HG03103 (cell line): ENCODE results near the gene ARMC12.

Experiments used
- ATAC-seq: cut with Tn5 transposase; IDR thresholded peaks from one replicate; pipeline ENCODE4 v1.9.1; 2021; ENCODE audit warnings: low read depth; ENCODE audit not compliant: unreplicated experiment

ARMC12 gene

GRCh38 chr6:35718375-35718736, 18.5 kb upstream of the ARMC12 start:
- ATAC-seq: no peak

DNA sequence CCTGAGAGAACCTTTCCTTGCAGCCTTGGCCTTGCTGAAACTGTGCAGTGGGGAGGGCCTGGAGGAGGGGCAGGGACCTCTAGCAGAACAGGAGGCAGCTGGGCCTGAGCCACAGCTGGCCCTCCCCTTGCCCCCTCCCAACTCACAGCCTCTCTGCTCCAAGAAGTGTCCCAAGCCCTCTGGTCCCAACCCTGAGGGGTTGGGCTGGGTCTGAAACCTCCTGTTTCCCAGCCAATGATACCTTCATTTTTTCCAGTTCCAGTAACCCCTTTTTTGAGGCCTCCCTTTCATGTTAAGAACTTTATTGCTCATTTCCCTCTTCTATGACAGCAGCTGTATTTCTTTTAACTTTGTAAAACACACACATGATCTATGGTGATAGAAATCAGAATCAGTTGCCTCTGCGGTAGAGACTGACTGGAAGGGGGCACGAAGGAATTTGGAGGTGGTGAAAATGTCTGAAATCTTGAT, 17.9 kb upstream of the ARMC12 start:
- no peak for ATAC-seq

DNA sequence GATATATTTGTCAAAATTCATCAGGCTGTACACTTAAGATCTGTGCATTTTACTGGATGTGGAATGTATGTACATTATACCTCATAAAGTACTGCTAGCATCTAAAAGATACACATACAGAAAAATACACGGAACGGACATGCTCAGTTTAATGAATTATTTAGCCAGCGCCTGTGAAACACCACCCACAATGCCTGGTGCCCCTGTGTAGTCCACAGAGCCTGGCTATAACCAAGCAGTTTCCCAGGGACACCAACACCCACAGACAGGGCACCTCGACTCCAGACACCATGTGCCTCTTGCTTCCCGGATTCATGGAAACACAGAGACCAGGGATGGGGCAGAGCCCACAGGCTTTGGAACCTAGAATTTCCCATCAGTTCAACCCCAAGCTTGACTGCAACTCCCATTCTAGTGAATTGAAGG, 17.4 kb upstream of the ARMC12 start:
- ATAC-seq: peak; percentile 24

DNA sequence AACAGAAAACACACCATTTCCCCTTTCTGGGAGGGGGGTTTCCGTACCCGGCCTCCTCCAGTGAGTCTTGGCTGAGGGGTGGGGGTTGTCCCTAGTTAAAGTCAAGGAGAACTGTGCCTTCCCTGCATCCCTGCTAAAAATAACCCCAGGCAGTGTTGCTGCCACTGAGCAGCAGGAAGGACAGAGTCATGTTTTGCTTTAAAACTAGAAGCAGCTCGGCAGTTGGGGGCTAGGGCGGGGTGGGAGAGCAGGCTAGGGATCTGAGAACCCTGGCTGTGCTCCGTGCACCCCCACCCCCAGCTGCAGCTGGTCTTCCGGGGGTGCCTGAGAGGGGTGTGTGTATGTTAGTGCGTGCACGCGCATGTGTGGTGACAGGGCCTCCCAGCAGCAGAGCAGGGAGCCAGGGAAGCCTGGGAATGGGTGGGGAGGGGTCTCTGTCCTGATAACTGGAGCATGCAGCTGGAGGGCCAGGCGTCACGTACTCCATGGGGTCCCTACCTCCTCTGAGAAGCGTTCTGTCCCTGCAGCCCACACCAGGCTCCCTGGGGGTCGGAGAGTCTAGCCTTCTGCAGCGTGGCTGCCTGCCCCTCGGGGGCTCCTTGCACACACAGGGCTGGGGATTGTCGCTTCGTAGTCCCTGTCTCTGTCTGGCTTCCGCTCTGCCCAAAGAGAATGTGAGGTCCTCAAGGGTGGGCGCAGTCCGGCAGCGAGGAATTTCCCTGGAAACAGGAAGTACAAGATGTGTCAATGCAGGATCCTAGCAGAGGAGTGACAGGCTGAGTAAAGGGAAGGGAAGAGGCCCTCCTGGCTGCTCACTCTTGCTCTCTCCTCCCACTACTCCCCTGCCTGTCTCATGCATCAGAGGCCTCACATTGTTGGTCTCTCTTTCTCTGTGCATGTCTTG, 16.8 kb upstream of the ARMC12 start:
- ATAC-seq: peak; percentile 59

DNA sequence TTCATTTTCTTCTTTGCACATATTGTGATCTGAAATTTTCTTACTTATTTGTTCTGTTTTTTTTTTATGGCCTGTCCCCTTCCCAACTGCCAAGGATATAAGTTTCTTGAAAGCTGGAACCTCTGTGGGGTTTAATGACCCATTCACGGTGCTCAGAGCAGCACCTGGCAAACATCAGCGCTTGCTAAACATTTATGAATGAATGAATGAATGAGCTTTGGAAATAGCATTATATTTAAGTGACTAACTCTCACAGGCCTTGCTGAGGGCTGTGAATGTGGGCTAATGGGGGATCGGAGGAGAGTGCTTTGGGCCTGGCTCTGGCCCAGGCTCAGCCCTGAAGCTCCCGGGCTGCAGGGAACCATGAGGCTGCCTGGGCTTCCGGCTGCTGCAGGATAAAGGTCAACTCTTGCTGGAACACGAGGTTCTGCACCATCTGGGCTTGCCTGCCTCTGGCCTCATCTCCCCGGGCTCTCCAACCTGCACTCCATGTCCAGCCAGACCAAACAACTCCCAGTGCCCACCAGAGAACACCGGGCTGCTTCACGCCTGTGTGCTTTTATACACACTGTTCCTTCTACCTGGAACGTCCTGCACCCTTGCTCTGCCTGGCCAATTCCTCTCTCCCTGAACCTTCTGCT, 14.6 kb upstream of the ARMC12 start:
- no peak for ATAC-seq

DNA sequence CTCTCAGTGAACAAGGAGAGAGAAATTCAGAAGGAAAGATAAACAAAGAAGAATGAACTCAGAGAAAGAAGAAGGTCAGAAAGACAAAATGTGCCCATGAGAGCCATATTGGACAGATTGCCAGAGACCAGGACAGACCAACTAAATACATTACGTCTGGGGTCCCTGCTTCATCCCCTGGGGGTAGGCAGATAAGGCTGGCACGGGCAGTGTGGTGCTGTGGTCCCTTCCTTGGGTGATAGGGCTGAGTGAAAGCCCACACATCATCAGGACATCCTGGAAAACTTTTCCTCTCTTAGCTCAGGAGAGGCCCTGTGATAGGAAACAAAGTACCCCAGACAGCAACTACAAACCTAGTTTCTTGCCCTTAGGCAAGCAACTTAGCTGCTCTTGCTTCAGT, 13.2 kb upstream of the ARMC12 start:
- ATAC-seq: no peak

- ATAC-seq: no peak
Measured at GRCh38 chr6:35724059-35724458, 12.8 kb upstream of the ARMC12 start.

GRCh38 chr6:35724471-35724870, 12.4 kb upstream of the ARMC12 start:
- no peak for ATAC-seq

DNA sequence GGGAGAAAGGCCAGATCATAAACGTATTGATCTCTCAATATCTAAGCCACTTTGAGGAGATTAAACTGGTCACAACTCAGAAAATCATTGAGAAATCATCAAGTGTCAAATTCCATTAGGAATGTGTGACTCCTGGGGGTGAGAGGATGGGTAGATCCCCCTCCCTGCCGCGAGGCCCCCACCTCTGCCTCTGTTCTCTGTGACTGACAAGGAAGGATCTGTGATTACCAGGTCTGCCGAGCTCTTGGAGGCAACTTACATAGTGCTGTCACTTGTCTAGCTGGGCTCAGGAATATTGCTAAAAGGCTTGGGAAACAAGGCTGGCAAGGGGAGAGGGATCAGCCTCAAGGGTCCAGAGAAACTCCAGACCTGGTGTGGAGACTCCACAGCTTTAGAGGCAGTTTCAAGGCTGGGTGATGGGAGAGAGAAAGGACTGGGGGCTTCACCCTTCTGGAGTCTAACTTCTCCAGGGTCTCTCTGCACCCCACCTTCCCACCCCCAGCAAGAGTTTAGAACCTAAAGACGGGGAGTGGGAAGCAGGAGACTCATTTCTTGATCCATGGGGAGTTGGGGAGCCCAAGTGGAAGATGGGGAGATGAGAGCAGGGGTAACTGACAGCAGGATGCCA, 11.6 kb upstream of the ARMC12 start:
- no peak for ATAC-seq

DNA sequence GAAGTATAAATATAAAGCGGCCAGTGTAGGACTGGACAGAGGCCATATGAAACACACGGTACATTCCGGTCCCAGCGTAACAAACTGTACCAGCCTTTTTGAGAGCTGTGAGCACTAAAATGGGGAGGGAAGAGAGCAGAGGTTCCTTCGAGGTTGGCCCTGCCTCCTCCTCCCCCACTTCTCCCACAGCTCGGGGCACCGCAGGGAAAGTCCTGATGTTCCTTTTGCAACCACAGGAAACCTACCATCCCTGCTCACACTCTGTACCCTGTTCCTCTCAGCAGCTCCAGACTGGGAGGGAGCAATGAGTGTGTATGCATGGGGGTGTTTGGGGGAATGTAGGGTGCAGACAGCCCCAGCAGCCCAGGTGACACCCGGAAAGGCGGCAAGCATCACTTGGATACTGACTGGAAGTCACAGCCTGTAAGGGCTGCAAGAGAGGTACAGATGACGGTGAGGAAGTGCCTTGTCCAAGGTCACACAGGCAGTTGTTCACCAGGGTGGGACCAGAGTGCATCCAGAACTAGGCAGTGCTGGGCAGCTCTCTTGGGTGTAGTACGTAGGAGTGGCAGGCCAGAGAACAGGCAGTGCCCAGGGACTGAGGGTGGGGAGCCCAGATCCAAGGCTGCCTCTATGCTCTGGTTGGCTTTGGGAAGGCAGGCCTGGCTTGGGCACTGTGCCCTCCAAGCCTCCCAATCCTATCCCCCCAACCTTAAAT, 11.0 kb upstream of the ARMC12 start:
- no peak for ATAC-seq

DNA sequence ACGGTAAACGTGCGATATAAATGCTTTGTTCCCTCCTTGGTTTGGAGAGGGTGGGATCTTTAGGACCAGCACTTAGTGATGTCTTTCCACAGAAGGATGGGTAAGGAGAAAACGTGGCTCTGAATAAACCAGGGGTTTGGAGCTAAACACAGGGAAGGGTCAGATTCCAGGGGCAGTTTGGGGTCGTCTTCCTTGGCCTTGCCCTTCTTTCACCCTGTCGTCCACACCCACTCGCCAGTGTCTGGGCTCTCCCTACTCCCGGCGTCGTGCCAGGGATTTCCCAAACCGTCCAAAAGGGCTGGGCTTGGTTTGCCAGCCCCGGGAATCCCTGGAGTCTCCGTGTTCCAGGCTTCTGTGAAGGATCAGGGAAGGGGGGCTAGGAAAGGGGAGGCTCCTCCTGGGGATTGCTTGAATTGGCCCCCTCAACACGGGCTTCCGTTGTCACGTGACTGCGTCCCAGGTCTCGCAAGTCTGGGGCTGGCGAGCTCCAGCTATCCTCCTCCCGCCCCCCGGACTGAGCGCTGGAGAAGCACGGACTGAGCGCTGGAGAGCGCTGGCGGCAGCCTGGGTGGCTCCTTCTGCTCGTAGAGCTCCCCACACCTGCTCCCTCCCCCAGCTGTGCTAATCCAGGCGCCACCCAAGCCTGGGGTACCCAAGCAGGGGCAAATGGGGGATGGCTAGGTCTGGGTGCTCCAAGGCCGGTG, 9.4 kb upstream of the ARMC12 start:
- ATAC-seq: peak; percentile 4

GRCh38 chr6:35727935-35728682, 8.7 kb upstream of the ARMC12 start:
- peak; percentile 34 for ATAC-seq

GRCh38 chr6:35728683-35729678, 7.9 kb upstream of the ARMC12 start:
- no peak for ATAC-seq

DNA sequence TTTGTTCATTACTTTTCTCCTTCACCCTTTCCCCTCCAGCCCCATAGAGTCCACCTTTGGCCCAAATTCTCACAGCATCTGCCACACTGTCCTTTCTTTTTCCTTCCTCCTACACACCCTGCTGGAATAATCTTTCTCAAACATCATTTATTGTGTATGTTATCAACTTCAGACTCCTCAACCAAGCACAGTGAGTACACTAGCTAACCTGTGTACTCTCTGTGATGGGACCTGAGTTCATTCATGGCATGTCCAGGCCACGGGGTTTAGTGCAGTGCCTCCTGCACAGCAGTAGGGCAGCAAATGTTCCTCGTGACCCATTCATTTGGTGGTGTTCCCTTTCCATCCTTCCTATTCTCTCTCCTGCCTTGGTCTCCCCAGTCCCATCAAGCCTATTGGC, 7.1 kb upstream of the ARMC12 start:
- ATAC-seq: no peak

GRCh38 chr6:35730745-35731413, 6.0 kb upstream of the ARMC12 start:
- no peak for ATAC-seq

DNA sequence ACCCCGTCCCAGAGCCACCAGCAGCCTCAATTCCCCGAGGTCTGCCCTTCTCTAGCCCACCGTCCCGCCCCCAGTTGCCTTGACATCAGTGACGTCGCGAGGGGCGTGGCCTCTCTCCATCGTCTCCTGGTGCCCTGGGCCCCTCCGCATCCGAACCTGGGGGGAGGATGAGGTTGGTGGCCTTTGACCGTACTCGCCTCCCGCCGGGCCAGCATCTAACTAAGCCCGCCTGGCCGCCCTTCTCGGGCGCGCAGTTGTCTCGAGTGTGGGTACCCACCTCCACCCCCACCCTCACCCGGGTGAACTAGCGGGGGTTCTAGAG, 5.5 kb upstream of the ARMC12 start:
- ATAC-seq: peak; percentile 35

GRCh38 chr6:35731736-35732532, 4.9 kb upstream of the ARMC12 start:
- peak; percentile 46 for ATAC-seq
